ENCODE results near the gene GALR2.
"Not testable (repeated sequence)": the region's sequence is repeated elsewhere in the genome, so short reads cannot be mapped to it uniquely, and the experiment has no call there.

The GALR2 gene

DNA sequence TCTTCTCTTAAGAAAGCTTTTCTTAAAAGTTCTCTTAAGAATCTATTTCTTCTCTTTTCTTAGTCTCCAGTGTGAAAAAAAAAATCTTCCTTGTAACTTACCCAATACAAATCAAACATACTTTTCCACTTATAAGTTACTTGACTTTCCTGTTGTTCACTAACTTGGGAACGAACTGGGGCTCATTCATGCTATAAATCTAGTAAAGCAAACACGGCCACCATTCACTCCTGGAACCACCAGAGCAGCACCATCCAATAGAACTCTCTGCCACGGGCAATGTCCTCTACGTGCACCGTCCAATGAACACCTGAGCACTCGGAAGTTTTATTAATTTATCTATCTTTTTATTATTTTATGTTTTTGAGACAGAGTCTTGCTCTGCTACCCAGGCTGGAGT lies 23.0 kb upstream of the GALR2 start:
- DNase-seq (ENCODE audit: low read depth): peak; percentile 56
- TF ChIP-seq, protein P1, sequence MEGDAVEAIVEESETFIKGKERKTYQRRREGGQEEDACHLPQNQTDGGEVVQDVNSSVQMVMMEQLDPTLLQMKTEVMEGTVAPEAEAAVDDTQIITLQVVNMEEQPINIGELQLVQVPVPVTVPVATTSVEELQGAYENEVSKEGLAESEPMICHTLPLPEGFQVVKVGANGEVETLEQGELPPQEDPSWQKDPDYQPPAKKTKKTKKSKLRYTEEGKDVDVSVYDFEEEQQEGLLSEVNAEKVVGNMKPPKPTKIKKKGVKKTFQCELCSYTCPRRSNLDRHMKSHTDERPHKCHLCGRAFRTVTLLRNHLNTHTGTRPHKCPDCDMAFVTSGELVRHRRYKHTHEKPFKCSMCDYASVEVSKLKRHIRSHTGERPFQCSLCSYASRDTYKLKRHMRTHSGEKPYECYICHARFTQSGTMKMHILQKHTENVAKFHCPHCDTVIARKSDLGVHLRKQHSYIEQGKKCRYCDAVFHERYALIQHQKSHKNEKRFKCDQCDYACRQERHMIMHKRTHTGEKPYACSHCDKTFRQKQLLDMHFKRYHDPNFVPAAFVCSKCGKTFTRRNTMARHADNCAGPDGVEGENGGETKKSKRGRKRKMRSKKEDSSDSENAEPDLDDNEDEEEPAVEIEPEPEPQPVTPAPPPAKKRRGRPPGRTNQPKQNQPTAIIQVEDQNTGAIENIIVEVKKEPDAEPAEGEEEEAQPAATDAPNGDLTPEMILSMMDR (IDR thresholded peaks at IDR 0.05; ENCODE audit: control insufficient read depth, extremely low read depth, insufficient read depth): no peak

DNA sequence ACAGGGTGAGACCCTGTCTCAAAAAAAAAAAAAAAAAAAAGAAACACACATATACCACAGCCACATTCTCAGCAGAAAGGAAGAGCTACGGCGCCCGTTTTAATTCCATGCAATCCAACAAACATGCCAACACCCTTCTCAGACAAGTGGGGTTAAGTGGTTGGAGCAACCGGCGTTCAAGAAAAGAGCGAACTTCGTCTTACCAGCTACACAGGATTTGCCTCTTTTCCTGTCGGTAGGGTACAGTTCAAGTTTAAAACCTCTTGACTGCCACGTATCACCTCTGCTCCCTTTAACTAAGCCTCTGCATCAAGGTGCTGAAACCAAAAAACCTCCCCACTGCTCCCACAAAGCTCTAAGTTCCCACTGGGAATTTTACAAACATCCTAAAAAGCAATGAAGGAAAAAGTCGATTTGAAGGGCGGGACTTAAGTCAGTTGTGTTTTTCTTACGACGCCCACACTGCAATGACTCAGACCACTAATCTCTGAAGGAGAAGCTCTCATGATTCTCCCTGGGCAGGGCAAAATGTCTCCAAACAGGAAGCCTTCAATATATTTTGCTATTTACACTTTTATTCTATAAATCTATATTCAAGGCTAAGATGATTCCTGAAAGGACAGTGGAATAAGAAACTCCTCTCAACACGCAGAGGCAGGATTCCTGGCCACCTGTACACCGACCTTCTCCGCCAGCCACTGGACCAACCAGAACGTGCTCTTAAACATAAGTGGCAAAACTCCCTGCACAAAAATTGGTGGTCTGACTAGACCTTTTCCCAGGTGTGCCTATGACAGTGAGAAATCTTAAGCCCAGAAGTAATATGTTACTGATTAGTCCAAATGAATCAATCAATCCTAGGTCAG lies 21.1 kb upstream of the GALR2 start:
- DNase-seq (ENCODE audit: low read depth): no peak
- TF ChIP-seq, protein P1 (IDR thresholded peaks at IDR 0.05; ENCODE audit: control insufficient read depth, extremely low read depth, insufficient read depth): no peak
- no peak overlapping the region for H3K4me3 ChIP-seq (ENCODE audit: low read depth, low read length)

More for the DNA sequence above, 23.0 kb upstream of the GALR2 start:
- H3K4me3 ChIP-seq (ENCODE audit: low read depth, low read length): peak overlapping the region; percentile 0; the same call in 1 of the 2 replicates

DNA sequence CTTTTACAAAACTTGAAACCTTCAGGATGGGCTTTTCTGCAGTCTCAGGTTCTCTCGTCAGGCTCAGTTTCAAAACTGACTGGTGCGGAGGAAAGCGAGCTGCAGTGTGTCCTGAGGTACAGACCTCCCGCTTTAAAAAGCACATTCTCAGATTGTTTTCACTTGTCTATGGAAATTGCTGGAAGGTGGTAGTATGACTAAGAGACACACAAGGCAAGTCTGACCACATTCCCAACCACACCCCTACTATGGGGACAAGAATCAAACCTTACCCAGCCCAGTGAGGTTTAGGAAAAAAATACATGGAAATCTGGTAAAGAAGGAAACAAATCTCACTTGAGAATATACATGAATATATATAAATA lies 20.5 kb upstream of the GALR2 start:
- TF ChIP-seq, protein P1 (IDR thresholded peaks at IDR 0.05; ENCODE audit: control insufficient read depth, extremely low read depth, insufficient read depth): no peak
- no peak overlapping the region for H3K4me3 ChIP-seq (ENCODE audit: low read depth, low read length)
- DNase-seq (ENCODE audit: low read depth): no peak

DNA sequence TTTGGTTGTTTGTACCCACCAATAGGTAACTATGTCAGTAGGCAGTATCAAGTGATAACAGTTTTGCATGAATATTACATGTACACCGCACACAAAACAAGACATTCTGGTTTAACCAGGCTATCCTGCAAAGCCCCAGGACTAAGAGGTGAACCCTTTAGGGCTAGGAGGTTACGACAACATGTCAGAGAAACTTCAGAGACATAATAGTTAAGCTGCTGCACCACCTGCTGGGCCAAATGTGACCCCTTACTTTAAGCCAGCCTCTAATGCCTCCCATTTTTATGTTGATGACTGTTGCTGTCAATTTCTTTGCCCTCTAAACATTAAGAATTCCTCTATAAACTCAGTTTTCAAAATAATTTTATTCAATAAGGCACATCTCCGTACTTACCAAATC lies 17.7 kb upstream of the GALR2 start:
- no peak for DNase-seq (ENCODE audit: low read depth)
- H3K4me3 ChIP-seq (ENCODE audit: low read depth, low read length): no peak overlapping the region
- TF ChIP-seq, protein P1 (IDR thresholded peaks at IDR 0.05; ENCODE audit: control insufficient read depth, extremely low read depth, insufficient read depth): no peak

DNA sequence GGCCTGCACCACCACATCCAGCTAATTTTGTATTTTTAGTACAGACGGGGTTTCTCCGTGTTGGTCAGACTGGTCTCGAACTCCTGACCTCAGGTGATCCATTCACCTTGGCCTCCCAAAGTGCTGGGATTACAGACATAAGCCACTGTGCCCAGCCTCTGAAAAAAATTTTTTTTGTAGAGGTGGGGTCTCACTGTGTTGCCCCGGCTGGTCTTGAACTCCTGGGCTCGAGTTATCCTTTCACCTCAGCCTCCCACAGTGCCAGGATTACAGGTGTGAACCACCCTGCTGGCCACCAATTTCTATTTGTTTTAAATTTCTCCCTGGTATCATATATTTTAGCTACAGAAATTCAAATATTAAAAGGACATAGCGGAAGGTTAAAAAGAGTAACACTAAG lies 16.3 kb upstream of the GALR2 start:
- not testable (repeated sequence) for H3K4me3 ChIP-seq (ENCODE audit: low read depth, low read length); DNase-seq (ENCODE audit: low read depth)

DNA sequence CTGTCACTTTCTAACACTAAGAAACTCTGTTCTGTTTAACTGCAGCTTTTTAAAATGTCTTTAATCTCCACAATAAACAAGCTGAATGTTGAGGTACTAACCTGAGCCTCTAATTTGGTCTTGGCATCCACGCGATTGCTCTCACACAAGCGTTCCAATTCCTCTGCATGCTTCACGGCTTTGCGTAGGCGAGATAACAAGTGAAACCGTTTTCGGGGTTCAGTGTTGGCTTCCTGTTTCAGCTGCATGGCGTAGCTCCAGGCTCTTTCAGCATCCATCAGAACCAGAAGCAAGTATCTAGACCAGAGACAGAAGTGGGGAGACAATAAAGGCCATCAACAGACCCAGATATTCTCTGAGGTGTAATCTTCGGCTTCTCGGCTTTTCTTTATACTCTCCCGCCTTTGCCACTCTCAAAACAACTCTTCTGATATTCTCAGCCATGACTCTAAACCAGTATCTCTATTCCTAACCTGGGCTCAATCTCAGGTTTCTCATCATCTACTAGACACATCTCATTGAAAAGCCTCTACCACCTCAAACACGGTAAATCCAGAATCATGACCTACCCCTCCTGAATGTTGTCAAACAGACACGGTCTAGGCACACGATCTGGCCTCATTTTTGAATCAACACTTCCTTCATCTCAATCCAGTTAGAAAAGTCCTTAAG lies 10.6 kb upstream of the GALR2 start:
- DNase-seq (ENCODE audit: low read depth): no peak
- TF ChIP-seq, protein P1 (IDR thresholded peaks at IDR 0.05; ENCODE audit: control insufficient read depth, extremely low read depth, insufficient read depth): no peak
- H3K4me3 ChIP-seq (ENCODE audit: low read depth, low read length): no peak overlapping the region

DNA sequence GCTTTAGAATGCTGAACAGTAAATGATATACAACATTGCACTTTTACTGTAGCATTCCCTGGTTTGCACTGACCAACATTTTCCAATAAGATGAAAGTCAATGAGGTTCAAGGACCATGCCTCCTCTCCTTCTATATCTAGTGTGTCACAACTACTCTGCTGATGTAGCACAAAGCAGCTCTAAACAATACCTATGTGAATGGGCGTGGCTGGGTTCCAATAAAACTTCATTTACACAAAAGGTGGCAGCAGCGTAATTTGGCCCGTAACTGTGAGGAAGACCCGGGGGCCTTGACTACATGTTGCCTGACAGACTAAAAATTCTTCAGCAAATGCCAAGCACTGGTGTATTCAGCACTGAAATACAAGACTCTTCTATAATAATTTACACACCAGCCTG lies 8.8 kb upstream of the GALR2 start:
- DNase-seq (ENCODE audit: low read depth): no peak
- no peak overlapping the region for H3K4me3 ChIP-seq (ENCODE audit: low read depth, low read length)
- TF ChIP-seq, protein P1 (IDR thresholded peaks at IDR 0.05; ENCODE audit: control insufficient read depth, extremely low read depth, insufficient read depth): no peak
